CD4-positive, alpha-beta T cell (primary cell): Measurements from ENCODE around the gene CARD19. TPM values are rescaled to one million over a fixed set of nuclear protein-coding genes. Genes with fewer than 3 reads are reported as not detected.

Experiments used
- ATAC-seq: fragments of 200-7000 bp; cut with Tn5 transposase; one replicate; pipeline ENCODE4 v1.10.0; 2022; ENCODE audit warnings: mild to moderate bottlenecking; ENCODE audit not compliant: poor library complexity
- CTCF ChIA-PET: fragments of 350-600 bp; sonication (Branson Sonifier 250); formaldehyde crosslinking; loops from one replicate; lab custom pipeline; 2021; ENCODE audit warnings: antibody characterized with exemption, inconsistent platforms; lab: Charles Lee
- POLR2A ChIA-PET: fragments of 350-600 bp; sonication (Branson Sonifier 250); formaldehyde crosslinking; loops from one replicate; lab custom pipeline; 2021; ENCODE audit warnings: antibody characterized with exemption, inconsistent platforms; lab: Charles Lee
- DNase-seq, 14 experiments: peaks; one replicate each; pipeline ENCODE4 v3.0.0-alpha.2; 2013 to 2020; ENCODE audit warnings: mixed read lengths in 2 of 14
- H3K27ac ChIP-seq, 2 donors: one replicate each; pipeline versions ENCODE4 v1.5.1 to v1.7.0; 2013; ENCODE audit warnings: low read length in 2 of 2, low read depth in 1 of 2, mild to moderate bottlenecking in 1 of 2
- H3K27me3 ChIP-seq, 2 experiments: 1 replicate in 1 of 2; 2 replicates in 1 of 2; pipeline versions ENCODE4 v1.6.1 to v1.7.0; 2013; ENCODE audit warnings: low read length in 2 of 2, control low read depth in 1 of 2, mild to moderate bottlenecking in 1 of 2, moderate library complexity in 1 of 2; ENCODE audit not compliant: insufficient read depth in 2 of 2, control insufficient read depth in 1 of 2
- H3K36me3 ChIP-seq: one replicate; pipeline ENCODE4 v1.6.1; 2013; ENCODE audit warnings: low read length, control low read depth; ENCODE audit not compliant: insufficient read depth
- H3K4me1 ChIP-seq: one replicate; pipeline ENCODE4 v1.6.1; 2013; ENCODE audit warnings: low read length, control low read depth; ENCODE audit not compliant: insufficient read depth
- H3K4me3 ChIP-seq: one replicate; pipeline ENCODE4 v1.5.1; 2013; ENCODE audit warnings: mild to moderate bottlenecking, low read length, moderate library complexity
- H3K9me3 ChIP-seq, 2 experiments: 1 replicate in 1 of 2; 2 replicates in 1 of 2; pipeline versions ENCODE4 v1.6.1 to v1.7.0; 2013; ENCODE audit warnings: low read length in 2 of 2, mild to moderate bottlenecking in 2 of 2, control low read depth in 1 of 2, moderate library complexity in 1 of 2; ENCODE audit not compliant: control insufficient read depth in 1 of 2, insufficient read depth in 1 of 2
- H3K27ac Mint-ChIP-seq: one replicate; pipeline ENCODE4 v1.8.0; 2020; ENCODE audit warnings: mixed read lengths
- H3K27me3 Mint-ChIP-seq: one replicate; pipeline ENCODE4 v1.8.0; 2021; ENCODE audit warnings: mixed read lengths
- H3K36me3 Mint-ChIP-seq: one replicate; pipeline ENCODE4 v1.8.0; 2021; ENCODE audit warnings: low read depth, mixed read lengths
- H3K4me1 Mint-ChIP-seq: one replicate; pipeline ENCODE4 v1.8.0; 2021; ENCODE audit warnings: low read depth, mixed read lengths
- H3K4me3 Mint-ChIP-seq: one replicate; pipeline ENCODE4 v1.8.0; 2020; ENCODE audit warnings: mild to moderate bottlenecking, mixed read lengths
- H3K9me3 Mint-ChIP-seq: one replicate; pipeline ENCODE4 v1.8.0; 2020; ENCODE audit warnings: mixed read lengths
- CTCF ChIP-seq: fragments of 200-600 bp; IDR thresholded peaks from one replicate; pipeline ENCODE4 v1.8.0; 2022; ENCODE audit warnings: antibody characterized with exemption, mild to moderate bottlenecking
- intact Hi-C, 2 experiments: fragments of 100-400 bp; cut with DNase I in 1 of 2; cut with micrococcal nuclease in 1 of 2; formaldehyde crosslinking; loops; one replicate each; pipeline versions ENCODE4 v1.15.1 to v1.9.0; 2023 to 2025; cut with DNase I, micrococcal nuclease
- total RNA-seq, 174 experiments: library from RNA in 2 of 174; stranded (reverse) in 2 of 174; gene quantifications; one replicate each; pipeline ENCODE4 v1.2.3 and lab custom pipeline; 2021 to 2026

The CARD19 gene
- total RNA-seq, 2 experiments from 2014 or later = 38.8 to 39.2 TPM

- H3K36me3 Mint-ChIP-seq = peaks cover 43% of the 10 kb centered on the region
- ATAC-seq (peak; percentile 45), DNase-seq (peak in 4 of 14 experiments; percentile 38 to 59 (median 56))
- no peaks in the 10 kb centered on the region for H3K27me3 ChIP-seq
- ChIA-PET POLR2A (interaction anchor here (0.9 to 1.3 kb wide), 5 partner anchors 8 to 23 kb away, joined by 3 to 7 read pairs (median 4); partner anchors contain the start of gene NINJ1), CTCF (interaction anchor here (1.7 kb wide), 1 partner anchor 17 kb away, joined by 6 read pairs; no protein-coding TSS in a partner anchor)
- no peaks in the 10 kb centered on the region for H3K9me3 Mint-ChIP-seq
- peak overlapping the region; percentile 81 for H3K27ac Mint-ChIP-seq
- no peak for TF ChIP-seq CTCF
- intact Hi-C loops = no loop called here
- peaks cover 59% of the 10 kb centered on the region for H3K4me1 Mint-ChIP-seq
- peak overlapping the region in 1 of 2 donors; percentile 40 for H3K27ac ChIP-seq
- H3K36me3 ChIP-seq = peaks cover 23% of the 10 kb centered on the region
- H3K9me3 ChIP-seq = no peaks in the 10 kb centered on the region
- H3K4me1 ChIP-seq = peaks cover 71% of the 10 kb centered on the region
- H3K4me3 Mint-ChIP-seq = peak overlapping the region; percentile 79
- no peak overlapping the region for H3K4me3 ChIP-seq
- H3K27me3 Mint-ChIP-seq = no peaks in the 10 kb centered on the region
Measured at GRCh38 chr9:93126151-93126781, 30.2 kb downstream of the CARD19 start.

GRCh38 chr9:93126825-93127368, 30.9 kb downstream of the CARD19 start:
- peak overlapping the region; percentile 54 for H3K4me3 Mint-ChIP-seq
- DNase-seq = peak in 3 of 14 experiments; percentile 18 to 41 (median 37)
- no peaks in the 10 kb centered on the region for H3K27me3 Mint-ChIP-seq
- Histone ChIP-seq H3K36me3 (peaks cover 17% of the 10 kb centered on the region), H3K9me3 (no peaks in the 10 kb centered on the region), H3K4me1 (peaks cover 77% of the 10 kb centered on the region), H3K4me3 (no peak overlapping the region), H3K27me3 (no peaks in the 10 kb centered on the region), H3K27ac (peak overlapping the region in 1 of 2 donors; percentile 54)
- H3K36me3 Mint-ChIP-seq = peaks cover 37% of the 10 kb centered on the region
- no peak for ATAC-seq
- no peak for TF ChIP-seq CTCF
- peaks cover 66% of the 10 kb centered on the region for H3K4me1 Mint-ChIP-seq
- intact Hi-C loops = no loop called here
- ChIA-PET POLR2A (interaction anchor here (0.9 kb wide), 2 partner anchors 17 to 62 kb away, joined by 3 read pairs; no protein-coding TSS in a partner anchor), CTCF (no interaction called here)
- peak overlapping the region; percentile 81 for H3K27ac Mint-ChIP-seq
- H3K9me3 Mint-ChIP-seq = no peaks in the 10 kb centered on the region

GRCh38 chr9:93127395-93127911, 31.4 kb downstream of the CARD19 start:
- no peaks in the 10 kb centered on the region for H3K27me3 ChIP-seq
- Mint-ChIP-seq H3K4me3 (peak overlapping the region; percentile 54), H3K9me3 (no peaks in the 10 kb centered on the region), H3K36me3 (peaks cover 31% of the 10 kb centered on the region), H3K27me3 (no peaks in the 10 kb centered on the region), H3K4me1 (peaks cover 71% of the 10 kb centered on the region), H3K27ac (peak overlapping the region; percentile 81)
- H3K36me3 ChIP-seq = peaks cover 16% of the 10 kb centered on the region
- no peak overlapping the region for H3K4me3 ChIP-seq
- H3K4me1 ChIP-seq = peaks cover 82% of the 10 kb centered on the region
- DNase-seq = peak in 2 of 14 experiments; percentile 3 to 27
- H3K9me3 ChIP-seq = no peaks in the 10 kb centered on the region
- ChIA-PET POLR2A (interaction anchor here (0.9 kb wide), 2 partner anchors 16 to 63 kb away, joined by 3 read pairs; no protein-coding TSS in a partner anchor), CTCF (no interaction called here)
- TF ChIP-seq CTCF = no peak
- intact Hi-C loops = no loop called here
- ATAC-seq = no peak
- peak overlapping the region in 1 of 2 donors; percentile 54 for H3K27ac ChIP-seq
